Left lung (tissue), 10 donors: Measurements from ENCODE around the gene ZNF19. TPM values are rescaled to one million over a fixed set of nuclear protein-coding genes. Genes with fewer than 3 reads are reported as not detected.

ENCODE experiments used
- ATAC-seq: fragments of 200-7000 bp; cut with Tn5 transposase; one replicate; pipeline ENCODE4 v1.9.1; 2020; ENCODE audit warnings: moderate library complexity
- DNase-seq, 4 donors: peaks; one replicate each; pipeline ENCODE4 v3.0.0-alpha.2; 2013 to 2020
- H3K27ac ChIP-seq, 2 donors: fragments of 200-600 bp; sonication (generic) in 1 of 2; one replicate each; pipeline versions ENCODE4 v1.5.0 to v1.8.0; 2020 to 2021
- H3K27me3 ChIP-seq, 2 donors: fragments of 200-600 bp; sonication (generic) in 1 of 2; one replicate each; pipeline versions ENCODE4 v1.5.0 to v1.8.0; 2020 to 2021
- H3K36me3 ChIP-seq, 2 donors: fragments of 200-600 bp; sonication (generic) in 1 of 2; one replicate each; pipeline versions ENCODE4 v1.5.0 to v1.8.0; 2020 to 2021
- H3K4me1 ChIP-seq, 2 donors: fragments of 200-600 bp; one replicate each; pipeline ENCODE4 v1.8.0; 2021
- H3K4me3 ChIP-seq, 2 donors: fragments of 200-600 bp; sonication (generic) in 1 of 2; one replicate each; pipeline versions ENCODE4 v1.5.0 to v1.8.0; 2020 to 2021; ENCODE audit warnings: mild to moderate bottlenecking in 1 of 2
- H3K9me3 ChIP-seq, 2 donors: fragments of 200-600 bp; sonication (generic) in 1 of 2; one replicate each; pipeline versions ENCODE4 v1.5.0 to v1.8.0; 2020 to 2021
- intact Hi-C, 2 donors: fragments of 100-400 bp; cut with DNase I; formaldehyde crosslinking; loops; one replicate each; pipeline versions ENCODE4 v1.11.2 to v1.14.2; 2022
- polyA plus RNA-seq, 6 donors: library from polyadenylated mRNA; unstranded; fragments of 120-200 nt; gene quantifications; one replicate each; pipeline ENCODE4 v1.2.1, GENCODE V29; 2013; ENCODE audit not compliant: insufficient read length in 6 of 6
- total RNA-seq, 2 donors: library from RNA; stranded (reverse); fragmentation: NEBNext Ultra II Directional; extraction: Animal tissue kit (Norgen Biotek cat#: 25700); gene quantifications; one replicate each; pipeline ENCODE4 v1.2.1, GENCODE V29; 2021
- TF ChIP-seq, protein P1 (sequence below), 2 donors: fragments of 200-600 bp; sonication (generic) in 1 of 2; IDR thresholded peaks; one replicate each; pipeline versions ENCODE4 v1.5.0 to v1.8.0; 2021; ENCODE audit warnings: antibody characterized with exemption in 2 of 2
- donor health status: DM: no; HTN: yes; CAD: no.
- donor health status: DM: no; HTN: no; CAD: no.

ZNF19 gene
- total and polyA plus RNA-seq, 8 donors, result 6.9 to 13.9 (median 10.9) TPM

DNA sequence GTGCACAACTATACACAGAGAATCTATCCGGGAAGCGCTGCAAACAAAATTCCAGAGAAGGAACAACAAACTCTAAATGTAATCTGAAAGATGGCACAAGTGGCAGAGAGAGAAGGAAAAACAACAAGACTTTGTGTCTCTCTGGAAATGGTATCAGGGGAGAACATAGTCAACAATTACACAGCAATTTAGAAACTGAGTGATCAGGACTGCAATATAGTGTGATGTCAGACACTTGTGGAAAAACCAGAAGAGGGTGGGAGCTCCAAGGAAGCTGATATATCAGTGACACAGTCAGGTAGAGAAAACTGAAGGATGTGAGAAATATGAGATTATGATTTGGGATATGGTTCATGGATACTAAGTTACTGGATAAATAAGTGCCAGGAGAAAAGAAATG is 8.2 kb downstream of the ZNF19 start:
- intact Hi-C loops, result no loop called here

DNA sequence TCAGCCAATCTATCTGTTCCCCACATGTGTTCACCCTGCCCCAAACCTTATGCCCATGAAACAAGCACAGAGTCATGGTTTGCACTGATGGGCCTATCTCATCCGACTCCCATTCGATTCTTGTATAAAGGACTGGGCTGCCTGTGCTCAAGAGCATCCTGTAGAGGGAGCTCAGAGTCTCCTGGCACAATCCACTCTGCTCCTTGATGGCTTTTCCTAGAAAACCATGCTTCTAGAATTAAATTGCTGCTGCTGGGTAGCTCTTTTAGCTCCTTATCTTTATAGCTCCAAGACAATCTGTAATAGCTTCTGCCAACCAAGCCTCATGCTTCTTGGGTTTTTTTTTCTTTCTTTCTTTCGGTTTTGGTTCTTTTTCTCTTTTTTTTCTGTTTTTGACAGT is 9.7 kb downstream of the ZNF19 start:
- Histone ChIP-seq H3K4me3 (no peak overlapping the region), H3K36me3 (peaks cover 0 to 39% of the 10 kb centered on the region in 2 donors), H3K27me3 (no peaks in the 10 kb centered on the region), H3K4me1 (peaks cover 0 to 7% of the 10 kb centered on the region in 2 donors), H3K27ac (no peak overlapping the region), H3K9me3 (no peaks in the 10 kb centered on the region)
- intact Hi-C loops, result no loop called here
- DNase-seq (peak in 1 of 4 donors; percentile 9), ATAC-seq (peak; percentile 27)
- TF ChIP-seq, protein P1, sequence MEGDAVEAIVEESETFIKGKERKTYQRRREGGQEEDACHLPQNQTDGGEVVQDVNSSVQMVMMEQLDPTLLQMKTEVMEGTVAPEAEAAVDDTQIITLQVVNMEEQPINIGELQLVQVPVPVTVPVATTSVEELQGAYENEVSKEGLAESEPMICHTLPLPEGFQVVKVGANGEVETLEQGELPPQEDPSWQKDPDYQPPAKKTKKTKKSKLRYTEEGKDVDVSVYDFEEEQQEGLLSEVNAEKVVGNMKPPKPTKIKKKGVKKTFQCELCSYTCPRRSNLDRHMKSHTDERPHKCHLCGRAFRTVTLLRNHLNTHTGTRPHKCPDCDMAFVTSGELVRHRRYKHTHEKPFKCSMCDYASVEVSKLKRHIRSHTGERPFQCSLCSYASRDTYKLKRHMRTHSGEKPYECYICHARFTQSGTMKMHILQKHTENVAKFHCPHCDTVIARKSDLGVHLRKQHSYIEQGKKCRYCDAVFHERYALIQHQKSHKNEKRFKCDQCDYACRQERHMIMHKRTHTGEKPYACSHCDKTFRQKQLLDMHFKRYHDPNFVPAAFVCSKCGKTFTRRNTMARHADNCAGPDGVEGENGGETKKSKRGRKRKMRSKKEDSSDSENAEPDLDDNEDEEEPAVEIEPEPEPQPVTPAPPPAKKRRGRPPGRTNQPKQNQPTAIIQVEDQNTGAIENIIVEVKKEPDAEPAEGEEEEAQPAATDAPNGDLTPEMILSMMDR (IDR thresholded peaks at IDR 0.05), result no peak

More for the DNA sequence above, 8.2 kb downstream of the ZNF19 start:
- Histone ChIP-seq H3K4me3 (no peak overlapping the region), H3K4me1 (peaks cover 0 to 7% of the 10 kb centered on the region in 2 donors), H3K27ac (no peak overlapping the region), H3K27me3 (no peaks in the 10 kb centered on the region), H3K36me3 (peaks cover 0 to 25% of the 10 kb centered on the region in 2 donors), H3K9me3 (no peaks in the 10 kb centered on the region)
- no peak for DNase-seq
- no peak for ATAC-seq
- TF ChIP-seq, protein P1 (IDR thresholded peaks at IDR 0.05), result no peak

DNA sequence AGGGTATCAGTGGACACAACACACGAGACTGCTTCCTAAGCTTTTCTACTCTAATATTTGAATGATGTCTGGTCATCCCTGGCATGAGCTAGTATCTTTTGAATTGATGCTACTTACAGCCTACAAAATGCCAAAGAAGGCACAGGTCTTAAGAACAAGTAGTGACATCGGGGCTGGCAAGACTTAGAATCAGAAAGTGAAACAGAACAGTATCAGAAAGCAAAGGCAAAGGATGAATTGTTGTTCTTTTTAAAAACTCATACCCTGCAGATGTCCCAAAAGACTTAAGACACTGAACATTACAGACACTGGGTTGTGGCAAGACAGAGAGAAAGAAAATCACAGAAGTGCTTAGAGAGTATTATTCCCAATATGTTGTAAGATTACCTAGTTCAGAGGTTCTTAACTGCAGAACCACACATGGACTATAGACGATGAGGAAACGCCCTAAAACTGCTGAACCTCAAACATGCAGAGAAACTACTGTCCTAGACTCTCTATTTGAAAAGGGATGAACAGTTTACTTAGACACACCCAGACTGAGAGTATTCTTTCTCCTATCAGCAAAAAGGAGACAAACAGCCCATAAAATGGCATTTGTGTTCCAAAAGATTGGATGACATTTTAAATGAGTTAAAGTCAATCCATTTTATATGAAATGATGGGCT is 12.5 kb downstream of the ZNF19 start:
- no peaks in the 10 kb centered on the region for H3K4me1 ChIP-seq
- no peak for DNase-seq
- H3K9me3 ChIP-seq, result no peaks in the 10 kb centered on the region
- no peak overlapping the region for H3K4me3 ChIP-seq
- intact Hi-C loops, result no loop called here
- ATAC-seq, result no peak
- H3K27ac ChIP-seq, result no peak overlapping the region
- TF ChIP-seq, protein P1 (IDR thresholded peaks at IDR 0.05), result no peak
- peaks cover 0 to 39% of the 10 kb centered on the region in 2 donors for H3K36me3 ChIP-seq
- H3K27me3 ChIP-seq, result no peaks in the 10 kb centered on the region

DNA sequence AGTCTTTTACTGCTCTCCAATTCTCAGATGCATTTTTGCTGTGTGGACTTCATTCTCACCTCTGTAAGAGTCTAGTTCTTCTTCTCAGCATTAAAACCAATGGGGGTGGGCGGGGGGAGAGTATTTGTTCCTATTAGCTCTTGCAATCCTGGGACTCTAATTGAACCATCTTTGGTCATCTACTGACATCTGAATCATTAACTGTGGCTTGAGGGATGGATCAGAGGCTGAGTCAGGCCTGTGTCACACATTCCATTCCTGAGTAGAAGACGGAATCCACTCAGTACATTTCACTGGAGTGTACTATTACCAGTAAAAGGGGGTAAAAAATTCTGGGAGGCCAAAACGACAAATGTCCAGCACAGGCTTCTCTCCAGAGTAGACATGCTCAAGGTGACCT is 14.3 kb downstream of the ZNF19 start:
- TF ChIP-seq, protein P1 (IDR thresholded peaks at IDR 0.05), result no peak
- intact Hi-C loops, result no loop called here
- Histone ChIP-seq H3K9me3 (no peaks in the 10 kb centered on the region), H3K27me3 (no peaks in the 10 kb centered on the region), H3K4me3 (no peak overlapping the region), H3K4me1 (no peaks in the 10 kb centered on the region), H3K36me3 (peaks cover 0 to 39% of the 10 kb centered on the region in 2 donors), H3K27ac (no peak overlapping the region)
- no peak for ATAC-seq
- no peak for DNase-seq

- Histone ChIP-seq H3K4me1 (no peaks in the 10 kb centered on the region), H3K4me3 (no peak overlapping the region), H3K36me3 (peaks cover 0 to 39% of the 10 kb centered on the region in 2 donors), H3K9me3 (no peaks in the 10 kb centered on the region), H3K27me3 (no peaks in the 10 kb centered on the region), H3K27ac (no peak overlapping the region)
- no peak for DNase-seq
- intact Hi-C loops, result no loop called here
- no peak for ATAC-seq
- TF ChIP-seq, protein P1 (IDR thresholded peaks at IDR 0.05), result no peak
These were observed 15.2 kb downstream of the ZNF19 start for GRCh38 chr16:71473891-71474290.
